ENCODE data around the gene ADAM19.

Gene ADAM19

GRCh38 chr5:157473383-157474320 lies 101.9 kb downstream of the ADAM19 start:
- no peaks in the 10 kb centered on the region; the same call in 1 of the 2 replicates for H3K4me1 ChIP-seq (ENCODE audit: insufficient read depth, low read length)
- no peaks in the 10 kb centered on the region for H3K27me3 ChIP-seq (ENCODE audit: insufficient read depth, low read length)
- no peak overlapping the region for H3K9ac ChIP-seq (ENCODE audit: low read depth, low read length)
- no peak overlapping the region for H3K27ac ChIP-seq (ENCODE audit: low read length)
- H3K4me3 ChIP-seq (ENCODE audit: low read length) = no peak overlapping the region
- H3K36me3 ChIP-seq (ENCODE audit: insufficient read depth, low read depth, low read length) = no peaks in the 10 kb centered on the region
- no peaks in the 10 kb centered on the region for H3K9me3 ChIP-seq (ENCODE audit: insufficient read depth, low read depth, low read length)

GRCh38 chr5:157471709-157472108 lies 103.9 kb downstream of the ADAM19 start:
- Histone ChIP-seq H3K36me3 (ENCODE audit: insufficient read depth, low read depth, low read length) (no peaks in the 10 kb centered on the region), H3K9ac (ENCODE audit: low read depth, low read length) (no peak overlapping the region), H3K9me3 (ENCODE audit: insufficient read depth, low read depth, low read length) (no peaks in the 10 kb centered on the region), H3K27me3 (ENCODE audit: insufficient read depth, low read length) (no peaks in the 10 kb centered on the region), H3K4me1 (ENCODE audit: insufficient read depth, low read length) (no peaks in the 10 kb centered on the region), H3K27ac (ENCODE audit: low read length) (no peak overlapping the region), H3K4me3 (ENCODE audit: low read length) (no peak overlapping the region)

GRCh38 chr5:157470631-157471030 lies 104.9 kb downstream of the ADAM19 start:
- Histone ChIP-seq H3K9ac (ENCODE audit: low read depth, low read length) (no peak overlapping the region), H3K9me3 (ENCODE audit: insufficient read depth, low read depth, low read length) (no peaks in the 10 kb centered on the region), H3K4me1 (ENCODE audit: insufficient read depth, low read length) (no peaks in the 10 kb centered on the region), H3K27me3 (ENCODE audit: insufficient read depth, low read length) (no peaks in the 10 kb centered on the region), H3K27ac (ENCODE audit: low read length) (no peak overlapping the region), H3K4me3 (ENCODE audit: low read length) (no peak overlapping the region), H3K36me3 (ENCODE audit: insufficient read depth, low read depth, low read length) (no peaks in the 10 kb centered on the region)

GRCh38 chr5:157469687-157470086 lies 105.9 kb downstream of the ADAM19 start:
- H3K27me3 ChIP-seq (ENCODE audit: insufficient read depth, low read length) = no peaks in the 10 kb centered on the region
- no peak overlapping the region for H3K27ac ChIP-seq (ENCODE audit: low read length)
- H3K4me1 ChIP-seq (ENCODE audit: insufficient read depth, low read length) = no peaks in the 10 kb centered on the region
- no peaks in the 10 kb centered on the region for H3K36me3 ChIP-seq (ENCODE audit: insufficient read depth, low read depth, low read length)
- H3K4me3 ChIP-seq (ENCODE audit: low read length) = no peak overlapping the region
- no peak overlapping the region for H3K9ac ChIP-seq (ENCODE audit: low read depth, low read length)
- H3K9me3 ChIP-seq (ENCODE audit: insufficient read depth, low read depth, low read length) = no peaks in the 10 kb centered on the region

- Histone ChIP-seq H3K27ac (ENCODE audit: low read length) (no peak overlapping the region), H3K4me1 (ENCODE audit: insufficient read depth, low read length) (peaks cover 5% of the 10 kb centered on the region), H3K36me3 (ENCODE audit: insufficient read depth, low read depth, low read length) (no peaks in the 10 kb centered on the region), H3K9me3 (ENCODE audit: insufficient read depth, low read depth, low read length) (no peaks in the 10 kb centered on the region), H3K27me3 (ENCODE audit: insufficient read depth, low read length) (peaks cover 2% of the 10 kb centered on the region; the same call in 1 of the 2 replicates), H3K4me3 (ENCODE audit: low read length) (no peak overlapping the region), H3K9ac (ENCODE audit: low read depth, low read length) (no peak overlapping the region)
Observed at GRCh38 chr5:157469073-157469472, 106.5 kb downstream of the ADAM19 start.

GRCh38 chr5:157468293-157468965 lies 107.1 kb downstream of the ADAM19 start:
- H3K9me3 ChIP-seq (ENCODE audit: insufficient read depth, low read depth, low read length) = no peaks in the 10 kb centered on the region
- H3K9ac ChIP-seq (ENCODE audit: low read depth, low read length) = no peak overlapping the region
- H3K27me3 ChIP-seq (ENCODE audit: insufficient read depth, low read length) = peaks cover 9% of the 10 kb centered on the region
- peaks cover 9% of the 10 kb centered on the region for H3K4me1 ChIP-seq (ENCODE audit: insufficient read depth, low read length)
- no peaks in the 10 kb centered on the region for H3K36me3 ChIP-seq (ENCODE audit: insufficient read depth, low read depth, low read length)
- no peak overlapping the region for H3K4me3 ChIP-seq (ENCODE audit: low read length)
- no peak overlapping the region for H3K27ac ChIP-seq (ENCODE audit: low read length)

GRCh38 chr5:157464519-157465171 lies 110.9 kb downstream of the ADAM19 start:
- Histone ChIP-seq H3K36me3 (ENCODE audit: insufficient read depth, low read depth, low read length) (no peaks in the 10 kb centered on the region), H3K27ac (ENCODE audit: low read length) (no peak overlapping the region), H3K4me1 (ENCODE audit: insufficient read depth, low read length) (peaks cover 9% of the 10 kb centered on the region), H3K9me3 (ENCODE audit: insufficient read depth, low read depth, low read length) (no peaks in the 10 kb centered on the region), H3K4me3 (ENCODE audit: low read length) (no peak overlapping the region), H3K9ac (ENCODE audit: low read depth, low read length) (no peak overlapping the region), H3K27me3 (ENCODE audit: insufficient read depth, low read length) (peaks cover 43% of the 10 kb centered on the region)

GRCh38 chr5:157463621-157464518 lies 111.7 kb downstream of the ADAM19 start:
- no peak overlapping the region for H3K9ac ChIP-seq (ENCODE audit: low read depth, low read length)
- no peaks in the 10 kb centered on the region for H3K36me3 ChIP-seq (ENCODE audit: insufficient read depth, low read depth, low read length)
- no peaks in the 10 kb centered on the region for H3K9me3 ChIP-seq (ENCODE audit: insufficient read depth, low read depth, low read length)
- peaks cover 13% of the 10 kb centered on the region for H3K4me1 ChIP-seq (ENCODE audit: insufficient read depth, low read length)
- no peak overlapping the region for H3K27ac ChIP-seq (ENCODE audit: low read length)
- H3K4me3 ChIP-seq (ENCODE audit: low read length) = no peak overlapping the region
- peaks cover 51% of the 10 kb centered on the region for H3K27me3 ChIP-seq (ENCODE audit: insufficient read depth, low read length)

- Histone ChIP-seq H3K4me1 (ENCODE audit: insufficient read depth, low read length) (peaks cover 20% of the 10 kb centered on the region), H3K4me3 (ENCODE audit: low read length) (no peak overlapping the region), H3K27ac (ENCODE audit: low read length) (no peak overlapping the region), H3K9ac (ENCODE audit: low read depth, low read length) (no peak overlapping the region), H3K9me3 (ENCODE audit: insufficient read depth, low read depth, low read length) (no peaks in the 10 kb centered on the region), H3K36me3 (ENCODE audit: insufficient read depth, low read depth, low read length) (no peaks in the 10 kb centered on the region), H3K27me3 (ENCODE audit: insufficient read depth, low read length) (peaks cover 59% of the 10 kb centered on the region)
Observed at GRCh38 chr5:157463081-157463480, 112.5 kb downstream of the ADAM19 start.

- Histone ChIP-seq H3K9ac (ENCODE audit: low read depth, low read length) (no peak overlapping the region), H3K27me3 (ENCODE audit: insufficient read depth, low read length) (peaks cover 61% of the 10 kb centered on the region), H3K27ac (ENCODE audit: low read length) (no peak overlapping the region), H3K9me3 (ENCODE audit: insufficient read depth, low read depth, low read length) (no peaks in the 10 kb centered on the region), H3K4me3 (ENCODE audit: low read length) (0 out of 2 replicates have a peak overlapping the region, but pooled peaks have one; percentile 70), H3K4me1 (ENCODE audit: insufficient read depth, low read length) (peaks cover 22% of the 10 kb centered on the region), H3K36me3 (ENCODE audit: insufficient read depth, low read depth, low read length) (no peaks in the 10 kb centered on the region)
Observed at GRCh38 chr5:157460921-157461792, 114.4 kb downstream of the ADAM19 start.
